Raji (cell line): ENCODE data around the gene TSSK6.

Source experiments
- POLR2A ChIP-seq: IDR thresholded peaks from 2 replicates; pipeline ENCODE4 v1.6.1; 2011; ENCODE audit warnings: low read depth, low read length, control low read depth; ENCODE audit not compliant: insufficient read depth

TSSK6 gene

DNA sequence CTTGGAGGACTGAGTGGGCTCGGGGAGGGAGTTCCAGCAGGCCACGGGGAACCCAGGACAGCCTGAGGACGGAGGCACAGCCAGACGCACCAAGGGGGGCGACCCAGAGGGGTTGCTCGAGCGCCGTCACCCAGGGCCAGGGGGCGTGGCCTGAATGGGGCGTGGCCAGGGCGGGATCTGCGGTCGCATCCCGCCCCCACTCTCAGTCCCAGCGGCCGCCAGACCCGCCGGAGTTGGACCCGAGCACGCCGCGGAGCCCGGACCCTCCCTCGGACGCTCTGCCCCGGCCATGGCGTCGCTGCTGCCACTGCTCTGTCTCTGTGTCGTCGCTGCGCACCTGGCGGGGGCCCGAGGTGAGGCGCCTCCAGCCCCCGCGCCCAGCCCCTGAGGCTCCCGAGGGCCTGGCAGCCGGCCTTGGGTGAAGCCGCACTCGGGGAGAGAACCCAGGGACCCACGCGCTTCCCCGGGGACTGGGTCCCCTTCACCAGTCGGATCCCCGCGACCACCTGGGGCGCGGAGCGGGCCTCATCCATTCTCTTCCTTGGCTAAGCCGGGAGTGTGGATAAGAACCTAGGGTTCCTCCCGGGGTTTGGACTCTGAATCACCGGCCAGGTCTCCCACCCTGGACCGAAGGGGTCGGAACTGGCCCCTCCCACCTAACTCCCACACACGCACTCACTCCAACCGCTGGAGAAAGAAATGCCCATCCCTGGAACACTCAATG, 22.9 kb upstream of the TSSK6 start, which contains the start of gene CILP2:
TSS of gene CILP2 (plus strand) at position 205 of the 724 bp plus-strand sequence. CDS start at position 290, 85 bp downstream.
- TF ChIP-seq POLR2A: no peak

DNA sequence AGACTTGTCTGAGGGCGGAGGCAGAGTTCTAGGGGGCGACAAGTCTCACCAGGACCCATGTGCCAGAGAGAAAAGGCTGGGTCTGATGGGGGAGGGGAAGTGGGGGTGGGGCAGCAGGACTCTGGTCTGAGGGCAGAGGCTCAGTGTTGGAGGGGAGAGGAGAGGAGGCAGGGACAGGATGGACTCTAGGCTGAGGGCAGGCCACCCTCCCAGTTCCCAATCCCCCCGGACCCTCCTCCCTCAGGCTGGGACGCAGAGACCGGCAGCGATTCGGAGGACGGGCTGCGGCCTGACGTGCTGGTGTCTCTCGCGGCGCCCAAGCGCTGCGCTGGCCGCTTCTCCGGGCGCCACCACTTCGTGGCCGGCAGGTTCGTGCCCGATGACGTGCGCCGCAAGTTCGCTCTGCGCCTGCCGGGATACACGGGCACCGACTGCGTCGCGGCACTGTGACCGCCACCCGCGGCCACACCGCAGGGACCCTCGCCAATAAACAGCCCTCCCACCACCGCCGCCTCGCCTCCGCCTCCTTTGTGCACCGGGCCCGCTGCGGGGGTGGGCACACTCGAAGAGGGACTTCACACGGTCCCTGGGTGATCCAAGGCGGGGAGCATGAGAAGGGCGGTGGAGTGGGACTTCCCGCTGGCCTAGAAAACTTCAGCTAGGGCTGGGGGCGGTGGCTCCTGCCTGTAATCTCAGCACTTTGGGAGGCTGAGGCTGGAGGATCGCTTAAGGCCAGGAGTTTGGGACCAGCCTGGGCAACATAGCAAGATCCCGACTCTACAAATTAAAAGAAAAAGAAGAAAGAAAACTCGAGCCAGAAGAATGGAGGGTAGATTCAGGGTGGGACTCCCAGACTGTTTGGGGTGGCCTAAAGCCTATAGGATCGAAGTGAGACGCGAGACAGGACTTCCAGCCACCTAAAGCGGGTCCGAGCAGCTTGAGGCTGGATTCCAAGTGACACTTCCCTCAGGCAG, 22.0 kb upstream of the TSSK6 start:
- TF ChIP-seq POLR2A: no peak

DNA sequence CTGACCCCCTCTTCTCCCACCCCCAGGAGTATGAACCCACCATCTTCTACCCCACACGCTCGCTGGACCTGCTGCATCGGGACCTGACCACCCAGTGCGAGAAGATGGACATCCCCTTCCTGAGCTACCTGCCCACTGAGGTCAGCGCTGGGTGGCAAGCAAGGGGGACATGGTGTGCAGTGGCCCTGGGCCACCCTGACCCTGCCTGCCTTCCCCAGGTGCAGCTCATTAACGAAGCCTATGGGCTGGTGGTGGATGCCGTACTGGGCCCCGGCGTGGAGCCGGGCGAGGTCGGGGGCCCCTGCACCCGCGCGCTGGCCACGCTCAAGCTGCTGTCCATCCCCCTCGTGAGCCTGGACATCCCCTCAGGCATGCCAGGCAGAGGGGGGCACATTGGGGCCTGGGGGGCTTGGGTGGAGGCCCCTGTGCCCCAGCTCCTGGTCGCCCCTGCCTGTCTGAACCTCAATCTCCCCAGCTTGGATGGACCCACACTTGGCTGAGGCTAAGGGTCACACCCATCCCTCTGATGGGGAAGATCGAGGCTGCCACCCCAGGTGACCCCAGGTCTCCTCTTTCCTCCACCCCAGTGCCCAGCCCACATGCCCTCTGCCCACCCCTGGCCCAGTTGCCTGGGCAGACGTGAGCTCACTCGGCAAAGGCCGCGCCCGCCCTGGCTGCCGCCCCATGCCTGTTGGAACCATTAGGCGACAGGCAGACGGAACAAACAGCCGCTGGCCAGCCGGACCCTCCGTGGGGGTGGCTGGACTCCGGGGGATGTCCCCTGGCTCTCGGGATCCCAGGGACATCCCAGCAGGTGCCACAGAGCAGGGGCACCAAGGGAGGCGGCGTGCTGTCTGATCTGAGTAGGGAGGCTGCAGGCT, 20.2 kb upstream of the TSSK6 start:
- TF ChIP-seq POLR2A: no peak

DNA sequence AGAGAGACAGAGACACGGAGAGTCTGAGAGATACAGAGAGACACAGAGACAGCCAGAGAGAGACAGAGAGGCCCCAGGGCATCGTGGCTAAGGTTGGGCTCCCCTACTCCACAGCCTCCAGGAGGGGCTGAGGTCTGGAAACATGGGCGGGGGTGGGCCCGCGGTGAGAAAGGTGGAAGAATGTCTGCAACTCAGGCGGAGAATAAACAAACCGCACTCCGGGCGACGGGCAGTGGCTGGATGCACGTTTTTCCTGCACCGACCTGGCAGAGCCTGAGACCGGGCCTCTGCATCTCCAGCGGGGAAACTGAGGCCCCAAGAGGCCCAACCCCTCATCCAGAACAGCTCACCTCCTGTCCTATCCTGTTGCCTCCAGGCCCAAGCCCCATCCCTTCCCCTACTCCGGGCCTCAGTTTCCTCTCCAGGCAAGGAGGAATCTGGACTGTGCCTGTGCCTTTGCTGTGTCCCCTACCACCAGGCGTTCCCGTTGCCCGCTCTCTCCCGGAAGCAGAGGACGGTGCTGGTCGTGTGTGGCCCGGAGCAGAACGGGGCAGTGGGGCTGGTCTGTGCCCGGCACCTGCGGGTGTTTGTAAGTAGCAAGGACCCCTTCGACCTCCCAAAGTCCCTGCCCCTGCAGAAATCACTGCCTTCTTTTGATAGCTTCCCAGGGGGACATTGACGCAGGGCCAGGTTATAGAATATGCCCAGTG, 19.4 kb upstream of the TSSK6 start:
- TF ChIP-seq POLR2A: no peak

DNA sequence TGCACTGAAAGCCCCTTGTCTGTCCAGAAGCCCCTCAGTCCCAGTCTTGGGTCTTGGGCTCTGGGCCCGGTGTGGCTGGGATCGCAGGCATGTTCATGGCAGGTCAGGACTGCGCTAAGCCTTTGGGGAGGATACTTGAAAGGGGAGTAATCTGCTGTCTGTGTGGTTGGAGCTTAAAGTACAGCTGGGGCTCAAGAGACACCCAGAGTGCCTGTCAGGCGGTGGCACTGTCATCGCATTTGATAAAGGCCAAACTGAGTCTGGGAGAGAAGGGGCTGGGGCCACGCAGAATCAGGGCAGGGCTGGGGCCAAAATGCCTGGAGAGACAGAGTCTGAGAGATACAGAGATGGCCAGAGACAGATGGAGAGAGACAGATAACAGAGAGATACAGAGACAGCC, 18.5 kb upstream of the TSSK6 start:
- no peak for TF ChIP-seq POLR2A

DNA sequence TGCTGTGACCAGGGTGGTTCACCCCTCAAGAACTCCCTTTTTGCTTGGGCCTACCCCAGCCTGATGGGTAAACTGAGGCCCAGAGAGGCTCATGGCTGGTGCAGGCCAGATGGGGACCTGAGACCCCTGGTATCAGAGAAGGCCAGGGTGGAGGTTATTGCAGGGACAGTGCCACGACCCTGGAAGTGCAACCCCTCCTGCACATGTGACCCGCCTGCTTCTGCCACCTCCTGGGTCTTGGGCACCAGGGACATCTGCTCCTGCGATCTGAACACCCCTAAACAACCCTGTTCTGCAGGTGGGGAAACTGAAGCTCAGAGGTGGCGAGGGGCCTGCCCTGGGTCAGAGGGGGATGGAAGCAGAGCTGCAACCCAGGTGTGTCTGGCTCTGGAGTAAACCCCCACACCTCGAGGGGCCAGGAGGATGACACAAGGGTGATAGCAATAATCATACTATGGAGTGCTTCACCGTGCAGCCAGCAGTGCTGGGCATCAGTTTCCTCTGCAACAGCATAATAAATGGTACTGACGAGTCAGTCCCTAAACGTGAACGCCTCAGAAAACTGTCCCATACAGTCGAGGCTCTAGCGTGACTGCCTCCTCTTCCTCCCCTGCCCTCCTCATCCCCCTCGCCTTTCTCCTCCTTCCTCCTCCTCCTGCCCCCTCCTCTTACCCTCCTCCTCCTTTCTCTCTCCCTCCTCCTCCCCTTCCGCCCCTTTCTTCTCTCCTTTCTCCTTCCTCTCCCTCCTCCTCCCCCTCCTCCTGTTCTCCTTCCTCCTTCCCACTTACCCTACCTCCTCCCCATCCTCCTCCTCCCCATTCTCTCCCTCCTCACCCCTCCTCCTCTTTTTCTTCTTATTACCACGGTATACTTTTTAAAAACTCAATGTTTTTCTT, 17.7 kb upstream of the TSSK6 start:
- TF ChIP-seq POLR2A: no peak

DNA sequence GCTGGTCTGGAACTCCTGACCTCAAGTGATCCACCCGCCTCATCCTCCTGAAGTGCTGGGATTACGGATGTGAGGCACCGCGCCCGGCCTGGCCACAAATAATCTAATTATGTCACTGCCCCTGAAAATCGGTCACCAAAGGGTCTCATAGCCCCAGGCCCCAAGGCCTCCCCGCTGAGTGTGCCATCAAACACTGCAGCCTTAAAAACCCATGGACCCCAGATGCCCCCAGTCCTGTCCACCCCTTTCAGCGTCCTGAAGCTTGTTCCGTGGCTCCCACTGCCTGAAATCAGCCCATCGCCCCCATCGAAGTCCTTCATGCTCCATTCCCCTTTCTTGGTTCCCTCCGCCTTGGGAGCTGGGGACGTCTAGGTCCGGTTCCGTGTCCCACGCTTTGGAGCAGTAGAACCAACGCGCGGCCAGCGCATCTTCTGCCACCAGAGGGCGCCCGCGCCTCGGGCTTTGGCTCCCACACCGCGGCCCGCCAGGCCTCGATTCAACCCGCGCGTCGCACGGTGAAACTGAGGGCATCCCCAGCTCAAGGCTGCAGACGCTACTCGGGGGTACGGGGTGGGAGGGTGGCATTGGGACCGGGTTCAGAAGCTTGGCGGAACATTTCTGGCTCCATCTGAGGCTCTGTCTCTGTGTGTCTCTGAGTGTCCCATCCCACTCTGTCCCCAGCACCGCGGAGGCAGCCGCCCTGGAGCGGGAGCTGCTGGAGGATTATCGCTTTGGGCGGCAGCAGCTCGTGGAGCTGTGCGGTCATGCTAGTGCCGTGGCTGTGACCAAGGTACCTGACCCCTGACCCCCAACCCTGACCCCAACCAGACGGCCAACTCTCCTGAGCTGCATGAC, 16.8 kb upstream of the TSSK6 start:
- no peak for TF ChIP-seq POLR2A

DNA sequence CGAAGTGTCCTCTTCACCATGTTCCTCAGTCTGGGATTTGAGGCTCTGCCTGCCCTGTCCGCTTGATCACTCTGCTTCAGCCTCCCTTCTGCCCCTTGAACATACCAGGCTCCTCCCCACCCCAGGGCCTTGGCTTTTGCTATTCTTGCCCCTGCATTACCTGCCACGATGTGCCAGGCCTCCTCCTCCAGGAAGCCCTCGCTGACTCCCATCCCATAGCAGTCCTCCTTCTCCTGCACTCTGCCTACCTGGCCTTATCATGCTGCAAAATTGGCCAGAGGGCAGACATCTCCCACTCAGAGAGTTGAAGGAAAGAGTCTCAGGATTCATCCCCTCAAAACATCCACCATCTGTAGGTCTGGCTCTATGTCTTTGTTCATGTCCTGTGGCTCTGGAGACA, 15.5 kb upstream of the TSSK6 start:
- TF ChIP-seq POLR2A: no peak

DNA sequence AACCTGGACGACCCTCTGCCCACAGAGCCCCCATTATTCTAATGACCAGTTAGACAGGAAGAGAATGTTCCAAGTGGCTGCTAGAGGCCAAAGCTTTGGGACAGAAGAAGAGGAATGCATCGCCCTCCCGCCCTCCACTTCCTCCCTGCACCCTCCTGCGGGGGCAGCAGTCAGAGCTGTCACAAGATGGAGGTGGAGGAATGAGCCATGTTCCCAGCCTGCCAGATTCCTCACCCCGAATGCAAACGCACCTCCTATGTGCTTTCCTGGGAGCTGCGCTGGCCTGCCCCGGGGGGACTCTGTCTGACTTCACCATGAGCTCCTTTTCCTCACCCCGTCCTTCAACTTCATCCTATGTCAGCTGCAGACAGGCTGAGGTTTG, 15.1 kb upstream of the TSSK6 start:
- no peak for TF ChIP-seq POLR2A

DNA sequence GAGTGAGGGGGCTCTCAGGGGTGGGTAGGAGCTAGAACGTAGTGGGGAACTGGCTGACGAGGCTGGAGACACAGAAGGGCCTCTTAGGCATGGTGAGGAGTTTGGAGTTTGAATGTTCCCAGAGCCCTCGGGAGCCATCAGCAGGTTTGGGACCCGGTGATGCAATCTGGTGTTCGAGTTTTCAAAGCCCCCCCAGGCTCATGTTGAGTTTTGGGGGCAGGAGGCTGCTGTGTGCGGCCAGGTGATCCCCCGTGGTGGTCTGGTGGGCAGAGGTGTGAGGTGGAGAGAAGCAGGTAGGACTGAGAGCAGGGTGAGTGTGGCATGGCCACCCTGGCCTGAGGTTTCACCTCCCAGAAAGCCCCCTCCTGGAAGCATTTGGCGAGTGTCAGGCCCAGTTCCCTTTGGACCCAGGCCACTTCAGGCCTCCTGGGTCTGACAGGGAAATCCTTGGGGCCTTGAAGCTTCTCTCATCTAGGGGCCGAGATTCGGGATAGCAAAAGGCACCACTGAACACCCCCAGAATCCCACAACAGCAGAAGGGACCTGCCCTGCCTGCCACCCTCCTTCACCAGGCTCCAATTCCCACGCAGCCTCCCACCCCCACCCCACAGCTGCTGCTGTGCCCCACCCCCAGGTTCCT, 14.6 kb upstream of the TSSK6 start:
- TF ChIP-seq POLR2A: no peak

DNA sequence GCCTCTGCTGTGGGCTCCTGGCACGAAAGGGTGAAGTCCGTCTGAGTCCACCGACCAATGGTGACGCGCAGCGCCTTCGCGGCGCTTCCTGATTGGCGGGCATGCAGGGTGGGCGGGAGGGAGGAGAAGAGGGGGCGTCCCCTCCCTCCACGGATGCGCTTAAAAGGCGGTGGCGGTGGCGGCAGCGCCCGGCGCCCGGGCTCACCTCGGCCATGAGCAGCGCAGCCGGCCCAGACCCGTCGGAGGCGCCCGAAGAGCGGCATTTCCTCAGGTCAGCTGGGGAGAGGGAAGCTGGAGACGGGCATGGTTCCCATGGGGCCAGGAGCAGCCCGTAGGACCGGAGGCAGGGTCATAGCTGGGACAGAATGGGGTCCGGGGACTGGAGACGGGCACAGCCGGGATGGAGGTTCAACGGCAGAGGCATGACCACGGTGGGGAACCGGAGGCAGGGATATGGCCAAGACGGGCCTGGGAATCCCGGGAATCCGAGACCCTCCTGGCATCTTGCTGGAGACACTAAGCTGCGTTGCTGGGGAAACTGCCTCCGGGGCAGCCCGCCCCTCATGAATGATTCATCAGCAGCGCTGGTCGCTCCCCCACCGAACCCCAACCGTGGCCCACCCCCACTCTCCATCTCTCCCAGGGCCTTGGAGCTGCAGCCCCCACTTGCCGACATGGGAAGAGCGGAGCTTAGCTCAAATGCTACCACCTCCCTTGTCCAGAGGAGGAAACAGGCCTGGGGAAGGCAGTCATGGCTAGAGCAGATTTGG, 13.6 kb upstream of the TSSK6 start, which contains the start of gene YJEFN3:
TSS of gene YJEFN3 (plus strand) at position 191 of the 770 bp plus-strand sequence. CDS start at position 213, 22 bp downstream.
- TF ChIP-seq POLR2A: no peak
